Daoy (cell line): ENCODE data around the gene ADD3. TPM values are rescaled to one million over a fixed set of nuclear protein-coding genes. Genes with fewer than 3 reads are reported as not detected.
"Not testable (repeated sequence)": the region's sequence is repeated elsewhere in the genome, so short reads cannot be mapped to it uniquely, and the experiment has no call there.

Experiments
- DNase-seq: peaks from one replicate; pipeline ENCODE4 v3.0.0-alpha.2; 2015; ENCODE audit warnings: low read depth
- total RNA-seq: library from RNA; depleted of rRNA; stranded (reverse); fragments of >200 nt; shearing (Covaris generic); gene quantifications from 2 replicates; pipeline ENCODE4 v1.2.3, GENCODE V29; 2014

ADD3 gene
- total RNA-seq, 1 experiment from 2014 or later: 26.5 TPM

DNA sequence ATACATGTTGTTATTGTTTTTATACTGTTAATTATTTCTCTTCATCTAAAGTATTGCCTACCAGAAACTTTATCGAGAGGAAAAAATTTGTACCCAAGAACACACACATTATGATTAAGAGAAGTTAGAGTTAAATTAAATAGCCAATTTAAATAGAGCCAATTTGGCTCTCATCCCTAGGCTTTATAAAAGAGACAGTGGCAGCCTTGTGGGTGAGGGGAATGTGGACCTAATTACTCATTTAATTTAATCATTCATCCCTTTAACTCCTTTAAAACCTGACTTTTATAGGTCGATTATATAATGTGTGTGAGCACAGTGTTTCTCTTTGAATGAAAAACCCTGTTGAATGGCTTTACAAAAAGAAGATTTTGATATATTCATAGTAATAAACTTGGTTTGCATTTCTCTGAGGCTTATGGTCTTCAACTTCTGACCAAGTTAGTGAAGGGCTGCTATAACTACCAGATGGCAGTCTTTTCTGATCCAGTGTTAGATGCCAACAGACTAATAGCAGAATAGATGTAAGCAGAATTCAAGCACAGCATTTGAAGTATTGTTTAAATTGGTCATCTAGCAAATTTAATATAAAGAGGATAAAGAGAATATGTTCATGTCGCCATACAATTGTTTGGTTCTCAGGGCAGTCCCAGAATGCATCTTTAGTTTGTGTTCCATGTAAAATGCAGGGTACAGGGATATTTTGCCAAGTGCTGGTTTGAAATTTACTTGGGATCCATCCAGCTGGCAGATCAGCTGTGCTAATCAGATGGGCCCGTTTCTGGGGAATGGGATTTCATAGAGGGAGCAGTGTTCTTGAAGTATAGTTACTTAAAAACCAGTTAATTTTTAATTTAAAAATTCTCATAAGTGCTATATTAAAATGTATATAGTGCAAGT is 25.3 kb downstream of the ADD3 start:
- no peak for DNase-seq

DNA sequence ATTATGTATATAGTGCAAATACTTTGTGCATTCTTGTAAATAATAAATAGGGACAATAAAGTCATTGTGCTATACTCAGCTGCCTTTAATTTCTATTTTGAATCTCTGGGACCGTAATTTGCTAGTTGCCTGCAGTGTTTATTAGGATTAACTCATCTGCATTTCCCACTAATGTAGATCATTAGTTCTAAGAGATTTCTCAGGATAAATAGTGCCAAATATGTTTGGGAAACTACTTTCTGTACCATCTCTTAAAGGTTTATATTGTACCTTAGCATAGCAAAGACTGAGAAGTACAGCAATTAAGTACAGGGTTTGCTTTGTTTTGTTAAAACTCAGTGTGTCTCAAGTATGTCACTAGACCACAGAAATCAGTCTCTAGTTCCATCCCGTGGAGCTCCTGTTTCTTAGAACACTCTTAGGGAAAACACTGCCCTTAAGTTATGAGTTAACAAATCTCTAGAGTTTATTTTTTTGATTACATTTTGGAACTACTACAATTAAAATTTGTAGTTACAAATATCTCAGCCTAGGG is 26.0 kb downstream of the ADD3 start:
- no peak for DNase-seq

DNA sequence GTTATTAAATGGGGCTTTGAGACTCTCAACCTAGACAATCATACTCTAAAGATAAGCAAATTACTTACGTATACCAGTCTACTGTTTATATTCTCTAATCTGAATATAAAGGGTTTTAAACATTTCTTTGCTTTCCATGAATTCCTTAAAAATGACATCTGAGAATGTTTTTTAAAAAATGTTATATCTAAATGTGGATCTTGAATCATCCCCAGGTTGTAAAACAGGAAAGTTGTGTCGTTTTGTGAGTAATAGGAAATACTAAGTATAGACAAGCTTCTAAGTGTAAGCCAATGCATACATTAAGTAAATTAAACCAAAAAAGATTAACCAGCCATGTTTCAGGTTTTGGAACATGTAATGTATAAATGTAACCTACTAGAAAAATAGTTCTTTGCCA is 26.8 kb downstream of the ADD3 start:
- no peak for DNase-seq

DNA sequence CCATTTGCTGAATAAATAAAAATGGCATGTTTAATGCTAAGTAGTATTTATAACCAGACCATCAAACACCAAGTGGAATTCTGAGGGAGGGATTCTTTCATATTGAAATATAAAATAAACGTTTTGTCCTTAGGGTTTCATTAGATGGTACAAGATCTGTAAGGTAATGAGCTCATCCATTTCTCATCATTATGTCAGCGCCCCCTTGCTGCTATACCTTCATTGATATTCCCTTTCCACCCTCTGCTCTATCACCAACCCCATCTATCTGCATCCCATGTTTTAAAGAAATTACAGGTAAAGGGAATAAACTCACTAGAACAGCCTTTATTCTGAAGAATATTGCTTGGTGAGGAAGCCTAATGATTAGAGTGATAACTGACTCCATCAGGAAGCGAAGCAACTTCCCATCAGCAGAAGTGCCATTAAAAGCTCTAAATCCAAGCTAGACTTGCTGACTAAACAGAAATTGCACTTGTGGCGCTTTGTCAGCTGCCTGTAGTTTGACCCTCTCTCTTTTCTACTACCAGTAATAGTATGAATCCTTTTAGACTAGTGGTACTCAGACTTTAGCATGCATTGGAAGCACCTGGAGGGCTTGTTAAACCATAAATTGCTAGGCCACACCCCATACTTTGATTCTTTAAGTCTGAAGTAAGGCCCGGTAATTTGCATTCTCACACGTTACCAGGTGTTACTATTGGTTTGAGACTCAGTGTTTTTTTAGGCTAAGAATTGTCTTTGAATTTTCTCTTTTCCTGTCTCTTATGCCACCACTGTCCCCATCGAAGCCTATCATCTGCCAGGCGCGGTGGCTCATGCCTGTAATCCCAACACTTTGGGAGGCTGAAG is 27.5 kb downstream of the ADD3 start:
- no peak for DNase-seq

DNA sequence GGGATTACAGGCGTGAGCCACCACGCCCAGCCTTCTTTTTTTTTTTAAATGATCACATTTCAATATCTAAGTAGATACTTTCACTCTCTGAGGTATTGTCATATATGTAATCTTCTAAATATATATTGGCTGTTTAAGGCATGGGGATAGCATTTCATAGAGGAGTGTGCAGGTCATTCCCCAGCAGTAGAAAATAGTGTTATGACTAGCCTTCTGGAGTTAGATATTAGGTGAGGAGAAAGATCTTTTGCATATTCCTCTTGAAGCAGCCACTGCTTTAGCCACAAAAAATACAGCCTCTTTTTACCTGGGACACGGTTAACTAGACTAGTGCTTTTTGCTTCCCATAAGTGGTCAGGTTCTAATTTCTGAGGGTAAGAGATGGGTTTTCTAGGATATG is 28.9 kb downstream of the ADD3 start:
- no peak for DNase-seq

DNA sequence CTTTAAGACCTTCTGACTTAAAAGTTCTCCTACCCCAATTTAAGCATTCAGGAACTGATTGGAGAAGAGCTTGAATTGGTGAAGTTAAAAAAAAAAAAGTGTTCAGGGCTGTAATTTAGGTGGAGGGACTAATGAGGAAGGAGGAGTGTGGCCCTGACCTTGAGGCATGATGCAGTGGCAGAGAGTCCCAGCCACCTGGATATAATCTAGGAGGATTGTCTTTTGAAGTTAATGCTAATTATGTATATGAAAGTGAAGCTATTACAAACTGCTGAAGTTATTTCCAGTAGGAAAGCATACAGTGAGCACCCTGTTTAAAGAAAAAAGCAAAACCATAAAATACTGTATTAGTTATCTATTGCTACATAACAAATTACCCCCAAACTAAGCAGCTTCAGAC is 31.5 kb downstream of the ADD3 start:
- no peak for DNase-seq

DNA sequence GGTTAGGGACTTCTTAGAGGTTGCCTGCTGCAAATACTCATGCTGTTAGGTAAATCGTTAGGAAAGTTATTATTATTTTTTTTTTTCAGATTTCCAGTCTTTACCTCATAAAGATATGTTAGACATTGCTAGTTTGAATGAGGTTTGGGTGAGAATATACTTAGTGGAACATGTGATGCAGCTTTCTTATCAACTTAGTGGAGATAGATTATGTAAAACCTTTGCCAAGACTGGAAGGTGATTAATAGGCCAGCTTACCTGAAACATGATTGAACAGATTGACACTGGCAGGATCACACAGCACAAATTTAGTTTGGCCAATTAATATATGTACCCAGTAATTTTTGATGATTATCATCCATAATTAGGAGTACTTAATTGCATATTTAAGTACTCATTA is 32.3 kb downstream of the ADD3 start:
- no peak for DNase-seq

DNA sequence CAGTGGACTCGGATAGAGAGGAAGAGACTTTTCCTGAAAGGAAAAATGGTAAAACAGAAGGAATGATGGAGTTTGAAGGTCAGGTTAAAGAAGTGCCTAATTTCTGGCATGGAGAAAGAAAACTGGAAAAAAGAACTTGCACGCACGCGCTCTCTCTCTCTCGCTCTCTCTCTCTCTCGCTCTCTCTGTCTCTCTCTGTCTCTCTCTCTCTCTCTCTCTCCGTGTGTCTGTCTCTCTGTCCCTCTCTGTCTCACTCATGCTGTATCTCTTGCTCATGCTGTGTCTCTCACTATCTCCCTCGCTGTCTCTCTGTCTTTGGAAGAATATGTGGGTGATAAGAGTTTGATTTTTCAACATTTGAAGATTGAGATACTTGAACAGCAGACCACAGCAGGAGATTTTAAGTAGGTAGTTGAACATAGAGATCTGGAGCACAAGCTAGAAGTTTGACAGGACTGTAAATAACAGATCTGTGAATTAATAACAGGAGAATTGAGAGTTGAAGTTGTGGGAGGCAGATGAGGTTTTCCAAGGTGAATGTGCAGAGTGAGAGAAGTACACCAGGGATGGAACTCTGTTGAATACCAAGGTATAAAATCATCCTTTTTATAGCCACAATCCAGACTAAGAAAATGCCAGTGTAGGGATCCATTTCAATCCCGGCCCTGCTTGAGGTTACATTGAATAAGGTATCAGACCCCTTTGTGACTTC is 33.1 kb downstream of the ADD3 start:
- DNase-seq: no peak

DNA sequence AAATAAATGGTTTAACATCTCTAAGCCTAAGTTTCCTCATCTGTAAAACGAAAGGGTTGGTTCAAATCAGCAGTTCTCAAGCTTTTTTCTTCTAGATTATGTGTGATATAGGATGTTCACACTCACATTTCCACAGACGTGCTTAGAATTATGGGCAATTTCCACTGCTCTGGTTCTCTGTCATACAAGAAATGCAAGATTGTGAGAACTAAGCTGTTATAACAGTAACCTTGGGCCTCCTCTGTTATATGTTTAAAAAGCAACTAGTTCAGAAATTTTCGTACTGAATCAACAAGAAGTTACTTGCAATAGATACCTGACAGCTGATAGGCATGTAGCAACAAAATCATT is 33.7 kb downstream of the ADD3 start:
- no peak for DNase-seq

DNA sequence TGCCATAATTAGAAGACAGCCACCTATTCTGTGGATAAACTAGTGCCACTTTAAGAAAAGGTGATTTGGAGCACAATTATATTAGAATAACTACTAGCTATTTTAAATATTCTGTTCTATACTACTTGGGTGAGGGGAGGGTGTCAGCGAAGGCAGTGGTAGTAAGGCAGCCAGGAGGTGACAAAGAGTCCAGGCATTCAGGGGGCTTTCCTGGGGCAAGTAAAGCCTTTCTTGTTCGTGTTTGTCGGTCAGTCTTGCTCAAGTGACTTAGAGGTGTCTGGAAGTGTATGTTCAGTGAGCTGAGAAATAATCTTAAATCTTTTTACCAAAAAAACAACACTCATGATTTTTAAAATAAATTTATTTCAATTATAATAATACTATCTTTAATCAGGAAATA is 34.4 kb downstream of the ADD3 start:
- DNase-seq: peak; percentile 16

DNA sequence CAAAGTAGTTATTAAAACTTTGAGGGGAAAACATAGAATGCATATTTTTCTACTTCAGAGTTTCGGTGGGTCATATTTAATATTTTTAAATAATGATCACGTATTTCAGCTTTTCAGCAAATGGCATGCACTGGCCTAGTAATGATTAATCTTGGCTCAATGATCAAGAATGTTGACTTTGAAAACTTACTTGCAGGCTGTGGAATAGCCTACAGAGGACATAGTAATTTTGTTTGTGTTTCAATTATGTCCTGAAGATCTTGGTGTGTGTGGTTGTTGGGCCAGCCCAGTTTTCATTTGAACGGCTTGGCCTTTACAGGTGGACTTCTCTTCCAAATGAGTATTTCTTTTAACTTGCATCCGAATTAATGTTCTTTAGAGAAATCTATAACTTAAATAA is 35.1 kb downstream of the ADD3 start:
- no peak for DNase-seq

DNA sequence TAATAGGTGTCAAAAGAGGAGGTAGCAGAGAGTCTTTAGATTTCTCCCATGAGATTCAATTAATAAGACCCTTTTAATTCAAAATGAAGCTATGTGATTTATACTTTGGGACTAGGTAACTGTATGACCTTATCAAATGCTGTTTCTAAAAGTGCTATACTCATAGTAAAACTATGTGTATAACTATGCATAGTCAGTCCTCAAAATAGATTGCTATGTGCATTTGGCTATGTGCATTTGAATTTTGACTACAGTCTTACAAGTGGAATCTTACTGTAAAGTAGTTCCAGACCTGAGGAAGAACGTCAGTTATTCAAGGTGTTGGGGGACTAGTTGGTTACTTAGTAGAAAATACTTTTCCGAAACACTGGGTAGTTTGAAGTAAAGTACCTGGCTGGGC is 36.9 kb downstream of the ADD3 start:
- no peak for DNase-seq

DNA sequence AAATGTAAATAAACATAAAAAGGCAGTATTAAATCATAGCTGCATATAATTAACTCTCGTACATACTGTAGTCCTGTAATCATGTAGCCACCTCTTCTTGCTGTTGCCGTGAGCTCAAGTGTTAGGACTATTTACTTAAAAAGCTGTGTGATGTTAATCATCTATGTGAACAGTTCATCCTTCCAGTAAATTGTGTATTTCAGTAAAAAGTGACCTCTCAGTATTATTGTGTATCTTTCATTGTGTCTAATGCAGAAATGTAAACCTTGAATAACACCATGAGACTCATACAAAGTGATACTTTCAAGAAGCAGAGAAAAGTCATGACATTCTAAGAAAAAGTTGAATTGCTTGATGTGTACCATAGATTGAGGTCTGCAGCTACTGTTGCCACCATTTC is 38.0 kb downstream of the ADD3 start:
- DNase-seq: no peak

DNA sequence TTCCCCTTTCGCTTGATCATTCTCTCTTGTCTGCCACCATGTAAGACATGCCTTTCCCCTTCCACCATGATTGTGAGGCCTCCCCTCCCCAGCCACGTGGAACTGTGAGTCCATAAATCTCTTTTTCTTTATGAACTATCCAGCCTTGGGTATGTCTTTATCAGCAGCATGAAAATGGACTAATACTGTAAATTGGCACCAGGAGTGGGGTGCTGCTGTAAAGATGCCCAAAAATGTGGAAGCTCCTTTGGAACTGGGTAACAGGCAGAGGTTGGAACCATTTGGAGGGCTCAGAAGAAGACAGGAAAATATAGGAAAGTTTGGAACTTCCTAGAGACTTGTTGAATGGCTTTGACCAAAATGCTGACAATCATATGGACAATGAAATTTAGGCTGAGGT is 40.4 kb downstream of the ADD3 start:
- not testable (repeated sequence) for DNase-seq

DNA sequence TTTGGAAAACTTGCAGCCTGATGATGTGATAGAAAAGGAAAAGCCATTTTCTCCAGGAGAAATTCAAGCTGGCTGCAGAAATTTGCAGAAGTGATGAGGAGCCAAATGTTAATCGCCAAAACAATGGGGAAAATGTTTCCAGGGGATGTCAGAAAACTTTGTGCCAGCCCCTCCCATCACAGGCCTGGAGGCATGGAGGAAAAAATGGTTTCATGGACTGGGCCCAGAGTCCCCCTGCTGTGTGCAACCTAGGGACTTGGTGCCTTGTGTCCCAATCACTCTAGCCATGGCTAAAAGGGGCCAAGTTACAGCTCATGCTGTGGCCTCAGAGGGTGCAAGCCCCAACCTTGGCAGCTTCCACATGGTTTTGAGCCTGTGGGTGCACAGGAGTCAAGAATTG is 41.0 kb downstream of the ADD3 start:
- DNase-seq: no peak

DNA sequence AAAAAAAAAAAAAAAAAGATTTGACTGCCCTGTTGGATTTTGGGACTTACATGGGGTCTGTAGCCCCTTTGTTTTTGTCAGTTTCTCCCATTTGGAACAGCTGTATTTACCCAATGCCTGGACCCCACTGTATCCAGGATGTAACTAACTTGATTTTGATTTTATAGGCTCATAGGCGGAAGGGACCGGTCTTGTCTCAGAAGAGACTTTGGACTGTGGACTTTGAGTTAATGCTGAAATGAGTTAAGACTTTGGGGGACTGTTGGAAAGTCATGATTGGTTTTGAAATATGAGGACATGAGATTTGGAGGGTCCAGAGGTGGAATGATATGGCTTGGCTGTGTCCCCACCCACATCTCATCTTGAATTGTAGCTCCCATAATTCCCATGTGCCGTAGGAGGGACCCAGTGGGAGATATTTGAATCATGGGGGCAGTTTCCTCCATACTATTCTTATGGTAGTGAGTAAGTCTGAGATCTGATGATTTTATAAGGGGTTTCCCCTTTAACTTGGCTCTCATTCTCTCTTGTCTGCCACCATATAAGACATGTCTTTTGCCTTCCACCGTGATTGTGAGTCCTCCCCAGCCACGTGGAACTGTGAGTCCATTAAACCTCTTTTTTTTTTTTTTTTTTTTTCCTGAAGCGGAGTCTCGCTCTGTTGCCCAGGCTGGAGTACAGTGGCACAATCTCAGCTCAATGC is 42.3 kb downstream of the ADD3 start:
- DNase-seq: not testable (repeated sequence)

DNA sequence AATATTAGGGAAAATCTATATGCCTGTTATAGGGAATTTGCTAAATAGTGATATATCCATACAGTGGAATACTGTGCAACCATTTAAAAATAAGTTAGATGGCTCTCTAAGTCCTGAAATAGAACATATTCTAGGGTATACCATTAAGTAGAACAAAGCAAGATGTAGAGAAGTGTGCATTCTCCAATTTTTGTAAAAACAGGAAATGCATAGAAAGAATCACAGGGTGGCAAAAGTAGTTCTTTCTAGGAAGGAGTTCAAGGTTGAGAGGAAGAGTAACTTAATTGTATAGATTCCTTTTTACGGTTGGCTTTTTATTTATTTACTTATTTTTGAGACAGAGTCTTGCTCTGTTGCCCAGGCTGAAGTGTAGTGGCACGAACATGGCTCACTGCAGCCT is 43.7 kb downstream of the ADD3 start:
- no peak for DNase-seq

DNA sequence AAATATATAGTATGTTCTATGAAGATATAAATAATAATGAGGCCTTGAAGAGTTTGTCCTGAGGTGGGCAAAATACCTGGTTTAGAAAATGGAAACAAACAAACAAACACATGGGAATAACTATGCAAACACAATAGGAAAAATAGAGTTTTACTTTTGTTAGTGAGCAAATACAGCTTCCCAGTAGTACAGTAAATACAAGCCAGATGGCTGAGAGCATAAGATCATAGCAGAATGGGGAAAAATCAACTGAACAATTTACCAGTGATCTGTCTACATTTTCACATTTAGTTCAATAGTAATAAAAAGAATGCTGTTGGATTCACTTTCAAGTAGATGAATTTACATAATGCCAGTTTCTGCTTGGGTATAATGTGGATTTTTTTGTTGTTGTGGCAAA is 45.1 kb downstream of the ADD3 start:
- DNase-seq: no peak

DNA sequence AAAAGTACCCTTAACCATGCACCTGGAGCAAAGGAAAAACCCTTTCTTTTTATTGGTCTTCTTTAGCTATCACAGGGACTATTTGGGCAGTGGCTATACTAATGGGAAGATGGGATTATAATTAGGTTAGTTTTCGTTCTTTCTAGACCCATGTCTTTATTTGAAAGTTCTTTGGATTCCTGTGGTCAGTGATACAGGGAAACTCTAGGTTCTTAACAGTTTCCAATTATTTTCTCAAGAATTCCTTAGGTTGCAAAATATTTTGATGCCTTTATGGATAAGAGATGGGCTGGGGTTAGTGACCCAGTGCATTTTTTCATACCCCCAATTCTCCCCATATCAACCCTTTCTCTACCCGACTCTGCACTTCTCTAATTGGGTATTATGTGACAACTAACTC is 49.0 kb downstream of the ADD3 start:
- DNase-seq: no peak

DNA sequence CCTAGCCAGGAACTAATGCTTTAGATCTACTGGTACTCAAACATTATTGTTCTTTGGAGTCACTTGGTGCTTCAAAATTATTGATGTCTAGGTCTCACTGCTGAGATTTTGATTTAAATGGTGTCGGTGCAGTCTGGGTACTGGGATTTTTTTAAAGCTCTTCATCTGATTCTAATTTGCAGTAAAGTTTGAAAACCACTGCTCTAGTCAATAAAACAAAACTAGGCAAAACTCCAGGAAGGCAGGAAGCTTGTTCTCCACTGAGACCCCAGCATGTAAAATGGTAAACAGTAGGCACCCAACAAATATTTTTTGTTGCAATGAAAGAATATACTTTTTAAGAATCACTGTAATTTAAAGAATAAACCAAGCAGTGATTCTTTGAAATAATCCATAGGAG is 49.7 kb downstream of the ADD3 start:
- no peak for DNase-seq

DNA sequence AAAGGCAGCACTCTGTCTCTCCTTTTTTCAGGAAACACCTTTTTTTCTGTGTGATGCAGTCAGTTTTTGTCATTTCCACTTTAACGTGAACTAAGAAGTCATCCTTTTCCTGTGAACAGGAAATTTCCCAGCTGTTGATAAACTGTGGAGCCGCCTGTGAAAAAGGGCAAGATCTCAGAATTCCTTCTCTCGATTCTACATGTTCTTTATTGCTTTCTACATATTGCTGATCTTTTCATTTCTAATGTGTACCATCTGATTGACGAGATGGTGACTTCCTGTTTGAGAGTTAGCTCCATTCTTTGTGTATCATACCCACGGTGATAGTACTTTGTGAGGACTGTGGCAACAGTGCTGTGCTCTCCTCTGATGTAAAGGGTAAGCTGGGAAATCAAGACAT is 50.4 kb downstream of the ADD3 start:
- no peak for DNase-seq

DNA sequence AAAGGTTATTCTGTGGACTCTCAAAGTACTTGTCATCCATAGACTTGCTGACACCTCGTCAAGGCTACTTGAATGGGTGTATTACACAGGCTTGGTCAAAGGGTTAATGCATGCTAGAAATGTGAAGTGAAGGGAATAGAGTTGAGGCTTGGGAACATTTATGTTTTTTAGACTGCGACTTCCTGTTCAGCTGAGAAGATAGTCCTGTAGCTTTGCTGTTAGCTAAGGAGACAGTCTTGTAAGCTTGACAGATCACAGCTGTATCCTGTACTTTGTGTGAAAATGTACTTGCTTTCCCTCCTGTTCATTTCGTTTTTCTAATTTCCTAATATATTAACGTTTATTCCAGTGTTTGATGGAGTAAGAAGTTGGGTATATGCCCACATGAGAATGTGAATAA is 52.1 kb downstream of the ADD3 start:
- DNase-seq: no peak
